Tibial nerve (tissue), 4 donors: Measurements from ENCODE around the gene NR2F6. TPM values are rescaled to one million over a fixed set of nuclear protein-coding genes. Genes with fewer than 3 reads are reported as not detected.

Source experiments
- DNase-seq, 2 donors: peaks; one replicate each; pipeline ENCODE4 v3.0.0-alpha.2; 2019; ENCODE audit warnings: low spot score in 2 of 2
- H3K27ac ChIP-seq, 4 donors: fragments of 200-600 bp; sonication (generic) in 3 of 4; one replicate each; pipeline ENCODE4 v1.5.1; 2017 to 2019; ENCODE audit warnings: mild to moderate bottlenecking in 1 of 4
- H3K27me3 ChIP-seq, 2 donors: fragments of 200-600 bp; sonication (generic) in 1 of 2; one replicate each; pipeline versions ENCODE4 v1.5.1 to v1.6.0; 2017 to 2019
- H3K36me3 ChIP-seq, 3 donors: fragments of 200-600 bp; sonication (generic); one replicate each; pipeline ENCODE4 v1.5.1; 2018 to 2019
- H3K4me1 ChIP-seq, 4 donors: fragments of 200-600 bp; sonication (generic) in 3 of 4; one replicate each; pipeline ENCODE4 v1.5.1; 2017 to 2019
- H3K4me3 ChIP-seq, 4 donors: fragments of 200-600 bp; sonication (generic) in 3 of 4; one replicate each; pipeline ENCODE4 v1.5.1; 2017 to 2019; ENCODE audit warnings: mild to moderate bottlenecking in 1 of 4, moderate library complexity in 1 of 4
- H3K9me3 ChIP-seq, 4 donors: fragments of 200-600 bp; sonication (generic) in 3 of 4; one replicate each; pipeline ENCODE4 v1.5.1; 2017 to 2019
- EP300 ChIP-seq, 2 donors: sonication (generic); formaldehyde crosslinking; IDR thresholded peaks; one replicate each; pipeline ENCODE4 v1.6.1; 2017; ENCODE audit warnings: antibody characterized with exemption in 2 of 2, mild to moderate bottlenecking in 1 of 2
- POLR2A ChIP-seq, 2 donors: fragments of 450-650 bp; IDR thresholded peaks; one replicate each; pipeline ENCODE4 v1.6.1; 2017; ENCODE audit warnings: antibody characterized with exemption in 2 of 2, mild to moderate bottlenecking in 2 of 2, moderate library complexity in 2 of 2
- WGBS, 2 donors: methylation state at CpG; one replicate each; pipeline ENCODE4 v1.1.5; 2018; 5-methylcytosine and 5-hydroxymethylcytosine counted together
- total RNA-seq, 4 donors: library from RNA; depleted of rRNA; stranded (reverse); fragments of >200 nt; gene quantifications; one replicate each; pipeline ENCODE4 v1.1.0, GENCODE V29; 2016
- TF ChIP-seq, protein P1 (sequence below), 5 experiments: fragments of 200-600 bp in 3 of 5; fragments of 450-650 bp in 2 of 5; sonication (generic) in 3 of 5; IDR thresholded peaks; one replicate each; pipeline ENCODE4 v1.5.1; 2016 to 2019; ENCODE audit warnings: antibody characterized with exemption in 5 of 5, mild to moderate bottlenecking in 3 of 5, moderate library complexity in 2 of 5

Gene NR2F6
- total RNA-seq, 4 donors from 2014 or later, result 30.0 to 46.0 (median 39.5) TPM

DNA sequence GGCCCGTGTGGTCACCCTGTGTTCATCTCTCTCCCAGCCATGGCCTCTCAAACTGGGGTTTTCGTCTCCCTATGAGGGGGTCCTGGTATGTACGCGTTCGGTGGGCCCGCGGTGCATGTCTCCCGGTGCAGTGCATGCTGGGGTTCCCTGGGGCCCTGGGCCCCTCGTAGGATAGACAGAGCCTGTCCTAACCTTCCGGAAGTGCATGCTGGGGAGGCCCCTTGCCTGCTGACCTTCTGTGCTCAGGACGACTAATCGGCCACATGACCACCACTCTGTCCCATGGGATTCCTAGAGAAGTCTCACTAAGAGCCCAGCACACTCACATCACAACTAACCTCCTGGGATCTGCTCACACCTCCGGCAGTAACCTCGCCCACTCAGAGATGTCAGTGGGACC lies 35.4 kb downstream of the NR2F6 start:
- H3K36me3 ChIP-seq, result peaks cover 2 to 82% (median 15%) of the 10 kb centered on the region in 3 donors
- no peak overlapping the region for H3K4me3 ChIP-seq
- 74 to 83% methylated on average over 14 of the region's 14 CpGs for WGBS, 2 donors
- DNase-seq, result no peak
- H3K9me3 ChIP-seq, result no peaks in the 10 kb centered on the region
- peaks cover 0 to 6% (median 1%) of the 10 kb centered on the region in 4 donors for H3K4me1 ChIP-seq
- no peak overlapping the region for H3K27ac ChIP-seq
- no peaks in the 10 kb centered on the region for H3K27me3 ChIP-seq
- TF ChIP-seq, protein P1, sequence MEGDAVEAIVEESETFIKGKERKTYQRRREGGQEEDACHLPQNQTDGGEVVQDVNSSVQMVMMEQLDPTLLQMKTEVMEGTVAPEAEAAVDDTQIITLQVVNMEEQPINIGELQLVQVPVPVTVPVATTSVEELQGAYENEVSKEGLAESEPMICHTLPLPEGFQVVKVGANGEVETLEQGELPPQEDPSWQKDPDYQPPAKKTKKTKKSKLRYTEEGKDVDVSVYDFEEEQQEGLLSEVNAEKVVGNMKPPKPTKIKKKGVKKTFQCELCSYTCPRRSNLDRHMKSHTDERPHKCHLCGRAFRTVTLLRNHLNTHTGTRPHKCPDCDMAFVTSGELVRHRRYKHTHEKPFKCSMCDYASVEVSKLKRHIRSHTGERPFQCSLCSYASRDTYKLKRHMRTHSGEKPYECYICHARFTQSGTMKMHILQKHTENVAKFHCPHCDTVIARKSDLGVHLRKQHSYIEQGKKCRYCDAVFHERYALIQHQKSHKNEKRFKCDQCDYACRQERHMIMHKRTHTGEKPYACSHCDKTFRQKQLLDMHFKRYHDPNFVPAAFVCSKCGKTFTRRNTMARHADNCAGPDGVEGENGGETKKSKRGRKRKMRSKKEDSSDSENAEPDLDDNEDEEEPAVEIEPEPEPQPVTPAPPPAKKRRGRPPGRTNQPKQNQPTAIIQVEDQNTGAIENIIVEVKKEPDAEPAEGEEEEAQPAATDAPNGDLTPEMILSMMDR (IDR thresholded peaks at IDR 0.05), result no peak
- TF ChIP-seq EP300 (IDR thresholded peaks at IDR 0.05) (no peak), POLR2A (IDR thresholded peaks at IDR 0.05) (no peak)

DNA sequence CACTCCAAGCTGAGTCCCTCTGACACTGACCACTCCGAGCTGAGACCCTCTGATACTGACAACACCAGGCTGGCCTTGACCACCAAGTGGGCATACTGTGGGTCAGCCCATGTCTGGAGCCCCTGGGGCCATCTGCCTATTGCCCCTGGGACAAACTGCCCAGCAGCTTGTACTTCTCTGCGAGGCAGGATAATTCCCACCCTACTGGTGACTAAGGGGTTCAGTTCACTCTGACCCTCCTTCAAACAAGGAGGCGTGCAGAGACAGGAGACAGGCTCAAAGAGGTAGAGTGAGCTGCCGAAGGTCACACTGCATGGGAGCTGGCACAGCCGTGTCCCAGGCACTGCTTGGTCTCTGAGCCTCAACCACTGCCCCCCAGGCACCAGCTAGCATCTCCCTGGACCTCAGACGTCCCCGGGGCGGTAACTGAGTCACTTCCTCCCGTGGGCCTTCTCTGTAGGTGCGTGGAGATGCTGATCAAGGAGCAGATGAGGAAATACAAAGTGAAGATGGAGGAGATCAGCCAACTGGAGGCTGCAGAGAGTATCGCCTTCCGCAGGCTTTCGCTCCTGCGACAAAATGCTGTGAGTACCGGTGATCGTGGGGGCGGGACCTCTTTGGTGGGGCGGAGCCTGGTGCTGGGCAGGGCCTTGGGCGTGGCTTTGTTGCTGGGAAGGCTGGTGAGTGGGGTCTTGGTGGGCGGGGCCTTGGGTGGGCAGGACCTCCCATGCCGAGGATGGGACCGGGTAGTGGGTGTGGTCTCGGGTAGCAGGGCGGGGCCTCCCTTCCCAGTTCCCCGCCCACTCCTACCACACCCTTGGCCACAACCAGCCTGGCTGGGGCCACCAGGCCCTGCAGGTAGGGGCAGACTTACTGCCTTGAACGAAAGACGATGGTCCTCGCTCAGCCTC lies 36.3 kb downstream of the NR2F6 start:
- Histone ChIP-seq H3K36me3 (peaks cover 2 to 91% (median 15%) of the 10 kb centered on the region in 3 donors), H3K4me1 (peaks cover 0 to under 1% (median 0%) of the 10 kb centered on the region in 4 donors), H3K27me3 (no peaks in the 10 kb centered on the region), H3K4me3 (no peak overlapping the region), H3K9me3 (no peaks in the 10 kb centered on the region), H3K27ac (no peak overlapping the region)
- DNase-seq, result no peak
- TF ChIP-seq, protein P1 (IDR thresholded peaks at IDR 0.05), result no peak
- TF ChIP-seq EP300 (IDR thresholded peaks at IDR 0.05), result no peak
- no peak for TF ChIP-seq POLR2A (IDR thresholded peaks at IDR 0.05)
- WGBS, 2 donors, result 76 to 77% methylated on average over 20 to 28 of the region's 28 CpGs

DNA sequence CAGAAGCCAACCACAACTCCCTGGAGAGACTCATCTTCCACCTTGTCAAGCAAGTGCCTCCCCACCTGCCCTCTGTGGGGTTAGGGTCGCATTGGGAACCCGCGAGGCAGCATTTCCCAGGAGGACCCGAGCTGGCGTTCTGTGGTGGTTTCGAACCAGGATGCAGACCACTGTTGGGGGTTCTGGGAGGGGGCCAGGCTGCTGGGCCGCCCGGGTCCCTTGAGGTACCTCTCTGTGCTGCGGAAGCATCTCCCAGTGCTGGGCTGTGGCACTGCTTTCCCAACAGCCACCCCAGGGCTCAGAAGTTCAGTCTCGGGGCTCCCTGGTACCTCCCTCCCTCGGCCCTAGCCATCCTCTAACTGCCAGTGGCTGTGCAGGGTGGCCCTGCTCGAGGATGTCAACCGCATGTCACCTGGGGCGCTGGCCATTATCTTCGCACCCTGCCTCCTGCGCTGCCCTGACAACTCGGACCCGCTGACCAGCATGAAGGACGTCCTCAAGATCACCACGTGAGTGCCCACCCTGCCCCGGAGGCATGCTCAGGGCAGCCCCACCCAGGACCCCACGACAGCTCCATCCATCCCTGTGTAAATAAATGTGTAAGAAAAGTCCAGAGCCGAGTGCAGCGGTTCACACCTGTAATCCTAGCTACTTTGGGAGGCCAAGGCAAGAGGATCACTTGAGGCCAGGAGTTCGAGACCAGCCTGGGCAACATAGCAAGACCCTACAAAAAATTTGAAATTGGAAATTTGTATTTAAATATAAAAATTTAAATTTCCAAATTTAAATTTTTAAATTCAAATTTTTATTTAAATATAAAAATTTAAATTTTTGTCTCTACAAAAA lies 38.8 kb downstream of the NR2F6 start:
- no peak for DNase-seq
- TF ChIP-seq EP300 (IDR thresholded peaks at IDR 0.05) (no peak), POLR2A (IDR thresholded peaks at IDR 0.05) (no peak)
- TF ChIP-seq, protein P1 (IDR thresholded peaks at IDR 0.05), result no peak
- Histone ChIP-seq H3K9me3 (no peaks in the 10 kb centered on the region), H3K4me3 (no peak overlapping the region), H3K27me3 (no peaks in the 10 kb centered on the region), H3K4me1 (no peaks in the 10 kb centered on the region), H3K36me3 (peaks cover 0 to 99% (median 15%) of the 10 kb centered on the region in 3 donors), H3K27ac (no peak overlapping the region)
- 90 to 92% methylated on average over 25 of the region's 25 CpGs for WGBS, 2 donors

DNA sequence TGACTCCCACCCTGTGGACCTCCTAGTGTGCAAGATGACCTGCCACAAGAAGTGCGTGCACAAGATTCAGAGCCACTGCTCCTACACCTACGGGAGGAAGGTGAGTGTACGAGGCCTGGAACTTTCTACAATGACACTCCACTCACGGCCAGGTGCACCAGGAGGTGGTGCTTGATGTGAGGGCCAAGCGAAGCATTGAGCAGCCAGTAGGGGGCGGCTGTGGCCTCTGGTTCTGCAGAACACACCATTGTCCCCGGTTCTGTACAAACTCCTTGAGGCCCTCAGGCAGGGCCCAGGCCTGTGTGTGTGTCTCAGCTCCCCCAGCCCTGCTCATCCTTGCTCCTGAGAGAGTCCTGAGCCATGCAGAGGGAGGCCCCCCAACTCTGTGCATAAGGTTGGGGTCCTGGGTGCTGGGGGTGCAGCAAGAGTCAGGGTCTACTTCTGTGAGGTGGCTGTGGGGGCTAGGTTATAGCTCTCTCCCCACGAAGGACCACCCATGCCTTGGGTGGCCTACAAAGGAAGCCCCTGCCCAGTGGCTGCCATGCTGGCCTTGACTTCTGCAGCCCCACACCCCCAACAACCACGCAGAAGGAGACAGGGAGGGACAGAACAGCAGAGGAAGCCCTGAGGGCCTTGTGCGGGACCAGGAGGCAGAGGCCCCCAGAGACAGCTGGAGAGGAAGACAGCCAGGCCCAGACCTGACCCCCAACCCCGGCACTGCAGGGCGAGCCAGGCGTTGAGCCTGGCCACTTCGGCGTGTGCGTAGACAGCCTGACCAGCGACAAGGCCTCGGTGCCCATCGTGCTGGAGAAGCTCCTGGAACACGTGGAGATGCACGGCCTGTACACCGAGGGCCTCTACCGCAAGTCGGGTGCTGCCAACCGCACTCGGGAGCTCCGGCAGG lies 40.2 kb downstream of the NR2F6 start:
- Histone ChIP-seq H3K4me3 (no peak overlapping the region), H3K9me3 (no peaks in the 10 kb centered on the region), H3K27ac (no peak overlapping the region), H3K4me1 (no peaks in the 10 kb centered on the region), H3K27me3 (no peaks in the 10 kb centered on the region), H3K36me3 (peaks cover 0 to 100% (median 7%) of the 10 kb centered on the region in 3 donors)
- peak in 1 of 2 donors; percentile 38 for DNase-seq
- TF ChIP-seq POLR2A (IDR thresholded peaks at IDR 0.05), result no peak
- TF ChIP-seq, protein P1 (IDR thresholded peaks at IDR 0.05), result peak; percentile 52 to 80 (median 57)
- TF ChIP-seq EP300 (IDR thresholded peaks at IDR 0.05), result no peak
- 78 to 83% methylated on average over 20 to 25 of the region's 27 CpGs for WGBS, 2 donors
